ENCODE measurements around the gene PAPPA. TPM values are rescaled to one million over a fixed set of nuclear protein-coding genes. Genes with fewer than 3 reads are reported as not detected.

PAPPA gene
- polyA plus RNA-seq, 1 donor from 2014 or later: 0.41 TPM

DNA sequence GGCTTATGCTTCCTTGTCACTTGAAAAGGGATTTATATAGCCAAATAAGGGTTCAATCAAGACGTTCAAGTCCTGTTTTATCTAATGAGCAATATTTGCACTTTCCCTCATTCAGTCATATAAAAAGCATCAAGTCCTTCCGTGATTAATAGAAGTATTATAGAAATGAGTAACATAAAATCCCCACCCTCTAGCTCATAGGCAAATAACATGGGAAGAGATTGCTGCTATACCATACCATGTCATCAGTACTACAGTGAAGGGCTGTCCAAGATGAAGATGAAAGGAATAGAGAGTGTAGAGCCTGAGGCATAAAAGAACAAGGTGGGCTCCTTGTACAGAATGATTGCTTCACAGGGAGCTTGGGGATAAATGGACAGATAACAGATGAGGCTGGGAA lies 20.4 kb upstream of the PAPPA start:
- no peak overlapping the region for H3K9ac ChIP-seq (ENCODE audit: low read length)
- TF ChIP-seq SMC3 (conservative IDR thresholded peaks at IDR 0.05; ENCODE audit: poor library complexity) (no peak), TAF1 (IDR thresholded peaks at IDR 0.05; ENCODE audit: low read depth) (no peak), EZH2 (IDR thresholded peaks at IDR 0.05; ENCODE audit: borderline replicate concordance, insufficient read depth, low read length, poor library complexity, severe bottlenecking) (no peak), MXI1 (conservative IDR thresholded peaks at IDR 0.05; ENCODE audit: poor library complexity, severe bottlenecking) (no peak), RAD21 (conservative IDR thresholded peaks at IDR 0.05) (no peak), CTCF (IDR thresholded peaks at IDR 0.05; ENCODE audit: poor library complexity, severe bottlenecking) (no peak), POLR2AphosphoS5 (IDR thresholded peaks at IDR 0.05) (no peak)
- TF ChIP-seq, protein P1, sequence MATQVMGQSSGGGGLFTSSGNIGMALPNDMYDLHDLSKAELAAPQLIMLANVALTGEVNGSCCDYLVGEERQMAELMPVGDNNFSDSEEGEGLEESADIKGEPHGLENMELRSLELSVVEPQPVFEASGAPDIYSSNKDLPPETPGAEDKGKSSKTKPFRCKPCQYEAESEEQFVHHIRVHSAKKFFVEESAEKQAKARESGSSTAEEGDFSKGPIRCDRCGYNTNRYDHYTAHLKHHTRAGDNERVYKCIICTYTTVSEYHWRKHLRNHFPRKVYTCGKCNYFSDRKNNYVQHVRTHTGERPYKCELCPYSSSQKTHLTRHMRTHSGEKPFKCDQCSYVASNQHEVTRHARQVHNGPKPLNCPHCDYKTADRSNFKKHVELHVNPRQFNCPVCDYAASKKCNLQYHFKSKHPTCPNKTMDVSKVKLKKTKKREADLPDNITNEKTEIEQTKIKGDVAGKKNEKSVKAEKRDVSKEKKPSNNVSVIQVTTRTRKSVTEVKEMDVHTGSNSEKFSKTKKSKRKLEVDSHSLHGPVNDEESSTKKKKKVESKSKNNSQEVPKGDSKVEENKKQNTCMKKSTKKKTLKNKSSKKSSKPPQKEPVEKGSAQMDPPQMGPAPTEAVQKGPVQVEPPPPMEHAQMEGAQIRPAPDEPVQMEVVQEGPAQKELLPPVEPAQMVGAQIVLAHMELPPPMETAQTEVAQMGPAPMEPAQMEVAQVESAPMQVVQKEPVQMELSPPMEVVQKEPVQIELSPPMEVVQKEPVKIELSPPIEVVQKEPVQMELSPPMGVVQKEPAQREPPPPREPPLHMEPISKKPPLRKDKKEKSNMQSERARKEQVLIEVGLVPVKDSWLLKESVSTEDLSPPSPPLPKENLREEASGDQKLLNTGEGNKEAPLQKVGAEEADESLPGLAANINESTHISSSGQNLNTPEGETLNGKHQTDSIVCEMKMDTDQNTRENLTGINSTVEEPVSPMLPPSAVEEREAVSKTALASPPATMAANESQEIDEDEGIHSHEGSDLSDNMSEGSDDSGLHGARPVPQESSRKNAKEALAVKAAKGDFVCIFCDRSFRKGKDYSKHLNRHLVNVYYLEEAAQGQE (IDR thresholded peaks at IDR 0.05; ENCODE audit: borderline replicate concordance): no peak

GRCh38 chr9:116134975-116135374 lies 18.6 kb upstream of the PAPPA start:
- H3K9me2 ChIP-seq (ENCODE audit: insufficient read depth, low read length): no peaks in the 10 kb centered on the region
- no peaks in the 10 kb centered on the region for H3F3A ChIP-seq (ENCODE audit: insufficient read depth, low read length, poor library complexity, severe bottlenecking)
- H3K36me3 ChIP-seq (ENCODE audit: insufficient read depth, low read length): no peaks in the 10 kb centered on the region
- H2AFZ ChIP-seq (ENCODE audit: low read depth, low read length): no peak overlapping the region
- no peaks in the 10 kb centered on the region for H3K27me3 ChIP-seq (ENCODE audit: insufficient read depth, low read depth, low read length)
- no peaks in the 10 kb centered on the region for H3K79me2 ChIP-seq (replicated peaks; ENCODE audit: insufficient read depth, low read length)
- TF ChIP-seq MXI1 (conservative IDR thresholded peaks at IDR 0.05; ENCODE audit: poor library complexity, severe bottlenecking) (no peak), EP300 (conservative IDR thresholded peaks at IDR 0.05; ENCODE audit: poor library complexity, severe bottlenecking) (no peak), TAF1 (IDR thresholded peaks at IDR 0.05; ENCODE audit: low read depth) (no peak), EZH2 (IDR thresholded peaks at IDR 0.05; ENCODE audit: borderline replicate concordance, insufficient read depth, low read length, poor library complexity, severe bottlenecking) (no peak), POLR2AphosphoS5 (IDR thresholded peaks at IDR 0.05) (no peak), SMC3 (conservative IDR thresholded peaks at IDR 0.05; ENCODE audit: poor library complexity) (no peak), RAD21 (conservative IDR thresholded peaks at IDR 0.05) (no peak), CTCF (IDR thresholded peaks at IDR 0.05; ENCODE audit: poor library complexity, severe bottlenecking) (no peak)
- TF ChIP-seq, protein P1 (IDR thresholded peaks at IDR 0.05; ENCODE audit: borderline replicate concordance): no peak
- no peaks in the 10 kb centered on the region for H3K9me3 ChIP-seq (ENCODE audit: low read length)
- H4K20me1 ChIP-seq (ENCODE audit: insufficient read depth): no peaks in the 10 kb centered on the region
- H3K4me2 ChIP-seq (ENCODE audit: low read length): no peak overlapping the region
- no peak overlapping the region for H3K4me3 ChIP-seq (ENCODE audit: low read length)
- H3K27ac ChIP-seq (ENCODE audit: low read length): no peak overlapping the region
- H3K9ac ChIP-seq (ENCODE audit: low read length): no peak overlapping the region

More for the DNA sequence above, 20.4 kb upstream of the PAPPA start:
- no peak overlapping the region for H3K4me3 ChIP-seq (ENCODE audit: low read length)
- no peaks in the 10 kb centered on the region for H3K27me3 ChIP-seq (ENCODE audit: insufficient read depth, low read depth, low read length)
- no peaks in the 10 kb centered on the region for H3K79me2 ChIP-seq (replicated peaks; ENCODE audit: insufficient read depth, low read length)
- no peaks in the 10 kb centered on the region for H3K36me3 ChIP-seq (ENCODE audit: insufficient read depth, low read length)
- H3K27ac ChIP-seq (ENCODE audit: low read length): no peak overlapping the region
- H3F3A ChIP-seq (ENCODE audit: insufficient read depth, low read length, poor library complexity, severe bottlenecking): no peaks in the 10 kb centered on the region
- H3K4me2 ChIP-seq (ENCODE audit: low read length): no peak overlapping the region
- no peaks in the 10 kb centered on the region for H3K9me3 ChIP-seq (ENCODE audit: low read length)
- no peak overlapping the region for H2AFZ ChIP-seq (ENCODE audit: low read depth, low read length)
- no peaks in the 10 kb centered on the region for H3K9me2 ChIP-seq (ENCODE audit: insufficient read depth, low read length)
- no peaks in the 10 kb centered on the region for H4K20me1 ChIP-seq (ENCODE audit: insufficient read depth)
